Common myeloid progenitor, CD34-positive (primary cell): ENCODE data around the gene CYTH1.
A peak's percentile ranks its signal among the peaks of the same experiment; 100 is the strongest.

Experiments
- CTCF ChIA-PET: fragments of 350-600 bp; sonication (Branson Sonifier 250); formaldehyde crosslinking; loops from one replicate; lab custom pipeline; 2021; ENCODE audit warnings: antibody characterized with exemption; lab: Charles Lee
- POLR2A ChIA-PET: fragments of 350-600 bp; sonication (Branson Sonifier 250); formaldehyde crosslinking; loops from one replicate; lab custom pipeline; 2021; ENCODE audit warnings: antibody characterized with exemption; lab: Charles Lee
- DNase-seq, 3 donors: peaks; one replicate each; pipeline versions ENCODE4 v3.0.0 to v3.0.0-alpha.2; 2013
- H3K27ac ChIP-seq, 2 experiments: 1 replicate in 1 of 2; 2 replicates in 1 of 2; pipeline ENCODE4 v1.7.0; 2013; ENCODE audit warnings: inconsistent platforms in 2 of 2, low read length in 2 of 2, mild to moderate bottlenecking in 2 of 2, low read depth in 1 of 2, moderate library complexity in 1 of 2; ENCODE audit not compliant: severe bottlenecking in 2 of 2, insufficient read depth in 1 of 2, poor library complexity in 1 of 2
- H3K27me3 ChIP-seq, 5 experiments: replicated peaks in 2 of 5; 1 replicate in 3 of 5; 2 replicates in 2 of 5; pipeline versions ENCODE4 v1.6.1 to v1.7.0; 2013; ENCODE audit warnings: low read length in 4 of 5, mild to moderate bottlenecking in 2 of 5, moderate library complexity in 2 of 5, inconsistent platforms in 1 of 5; ENCODE audit not compliant: insufficient read depth in 5 of 5, control insufficient read depth in 4 of 5
- H3K36me3 ChIP-seq, 4 experiments: 1 replicate in 2 of 4; 2 replicates in 2 of 4; pipeline versions ENCODE4 v1.6.1 to v1.7.0; 2013; ENCODE audit warnings: low read length in 3 of 4, control low read depth in 1 of 4, mild to moderate bottlenecking in 1 of 4; ENCODE audit not compliant: control insufficient read depth in 4 of 4, insufficient read depth in 4 of 4
- H3K4me1 ChIP-seq, 4 experiments: 1 replicate in 3 of 4; 2 replicates in 1 of 4; pipeline versions ENCODE4 v1.6.1 to v1.7.1; 2013; ENCODE audit warnings: low read length in 3 of 4, mild to moderate bottlenecking in 3 of 4, control low read depth in 1 of 4, inconsistent platforms in 1 of 4, moderate library complexity in 1 of 4; ENCODE audit not compliant: control insufficient read depth in 4 of 4, insufficient read depth in 4 of 4; ENCODE audit errors: control extremely low read depth in 1 of 4
- H3K4me3 ChIP-seq, 7 experiments: 1 replicate in 4 of 7; 2 replicates in 3 of 7; pipeline versions ENCODE4 v1.5.1 to v1.7.0; 2013; ENCODE audit warnings: mild to moderate bottlenecking in 7 of 7, low read length in 6 of 7, moderate library complexity in 6 of 7, inconsistent platforms in 2 of 7, low read depth in 2 of 7, control low read depth in 1 of 7; ENCODE audit not compliant: insufficient read depth in 4 of 7, control insufficient read depth in 1 of 7; ENCODE audit errors: extremely low read depth in 1 of 7
- H3K9me3 ChIP-seq, 5 experiments: 1 replicate in 4 of 5; 2 replicates in 1 of 5; pipeline versions ENCODE4 v1.6.1 to v1.7.1; 2013; ENCODE audit warnings: low read length in 4 of 5, mild to moderate bottlenecking in 2 of 5, inconsistent platforms in 1 of 5, low read depth in 1 of 5, moderate library complexity in 1 of 5; ENCODE audit not compliant: control insufficient read depth in 4 of 5, insufficient read depth in 2 of 5; ENCODE audit errors: control extremely low read depth in 1 of 5
- WGBS: methylation state at CpG from one replicate; pipeline ENCODE4 v1.1.5; 2013; ENCODE audit not compliant: insufficient coverage; 5-methylcytosine and 5-hydroxymethylcytosine counted together

CYTH1 gene

GRCh38 chr17:78736526-78737079 lies 45.5 kb downstream of the CYTH1 start:
- Histone ChIP-seq H3K4me3 (peak overlapping the region; percentile 37 to 86 (median 78)), H3K36me3 (peaks cover 0 to 4% (median 0%) of the 10 kb centered on the region in 4 experiments), H3K27me3 (no peaks in the 10 kb centered on the region), H3K4me1 (peaks cover 32 to 74% (median 50%) of the 10 kb centered on the region in 4 experiments), H3K9me3 (no peaks in the 10 kb centered on the region), H3K27ac (peak overlapping the region; percentile 41 to 81)
- WGBS, result 0% methylated on average over 15 of the region's 15 CpGs
- peak; percentile 65 to 91 (median 84) for DNase-seq
- CTCF ChIA-PET, result interaction anchor here (1.0 to 5.5 kb wide), 6 partner anchors 10 to 28 kb away, joined by 3 to 32 read pairs (median 4); no protein-coding TSS in a partner anchor
- POLR2A ChIA-PET, result interaction anchor here (0.6 to 2.0 kb wide), 2 partner anchors 11 to 21 kb away, joined by 3 to 8 read pairs; no protein-coding TSS in a partner anchor

GRCh38 chr17:78735832-78736525 lies 46.1 kb downstream of the CYTH1 start:
- ChIA-PET CTCF (interaction anchor here (0.9 to 5.5 kb wide), 6 partner anchors 10 to 27 kb away, joined by 3 to 32 read pairs (median 4); no protein-coding TSS in a partner anchor), POLR2A (interaction anchor here (2.0 kb wide), 1 partner anchor 11 kb away, joined by 8 read pairs; no protein-coding TSS in a partner anchor)
- Histone ChIP-seq H3K27ac (peak overlapping the region; percentile 41 to 81), H3K36me3 (peaks cover 0 to 4% (median 0%) of the 10 kb centered on the region in 4 experiments), H3K27me3 (no peaks in the 10 kb centered on the region), H3K4me3 (peak overlapping the region in 6 of 7 experiments; percentile 74 to 86 (median 80)), H3K4me1 (peaks cover 30 to 71% (median 49%) of the 10 kb centered on the region in 4 experiments), H3K9me3 (no peaks in the 10 kb centered on the region)
- 0% methylated on average over 1 of the region's 6 CpGs for WGBS
- DNase-seq, result peak in 1 of 3 donors; percentile 48

DNA sequence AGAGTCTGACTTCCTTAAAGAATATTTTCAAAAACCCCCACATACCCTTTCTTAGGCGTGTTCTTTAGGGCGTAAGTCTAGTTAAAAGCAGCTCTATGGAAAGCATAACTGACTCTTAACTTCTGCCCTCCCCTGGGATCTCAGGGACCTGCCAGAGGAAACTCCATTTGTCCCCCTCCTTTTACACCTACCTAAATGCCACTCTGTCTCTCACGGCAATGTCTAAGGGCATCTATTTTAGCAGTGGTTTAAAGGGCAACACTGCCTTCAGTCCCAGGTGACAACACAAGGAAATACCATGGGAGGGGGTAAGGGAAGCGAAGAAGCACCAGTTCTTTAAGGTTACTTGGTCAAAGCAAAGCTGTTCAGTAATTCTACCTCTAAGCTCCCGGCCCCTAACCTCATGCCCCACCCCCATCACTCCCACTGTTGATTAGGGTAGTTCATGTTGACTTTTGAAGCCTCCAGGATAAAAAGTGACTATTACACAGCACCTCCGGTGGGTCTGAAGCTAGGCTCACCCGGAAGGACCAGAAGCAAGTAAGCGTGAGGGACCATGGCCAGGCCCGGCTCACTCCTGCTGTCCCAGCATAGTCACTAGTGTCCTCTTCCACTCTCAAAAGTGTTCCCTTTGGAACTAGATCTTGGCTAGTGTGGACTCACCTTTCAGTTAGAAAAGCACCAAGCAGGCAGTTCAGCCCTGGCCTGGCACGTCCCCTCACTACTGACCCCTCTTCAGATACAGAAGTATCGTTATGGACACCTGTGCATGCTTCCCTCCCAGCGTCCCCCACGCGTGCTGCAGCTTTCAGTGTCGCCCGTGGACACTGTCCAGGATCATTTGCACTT lies 47.1 kb downstream of the CYTH1 start:
- ChIA-PET POLR2A (interaction anchor here (0.7 to 2.0 kb wide), 2 partner anchors 10 to 15 kb away, joined by 5 to 8 read pairs; no protein-coding TSS in a partner anchor), CTCF (interaction anchor here (0.9 to 5.5 kb wide), 4 partner anchors 10 to 69 kb away, joined by 3 to 32 read pairs (median 5); no protein-coding TSS in a partner anchor)
- 85% methylated on average over 11 of the region's 16 CpGs for WGBS
- peak overlapping the region in 6 of 7 experiments; percentile 48 to 86 (median 79) for H3K4me3 ChIP-seq
- H3K36me3 ChIP-seq, result peaks cover 0 to 4% (median 0%) of the 10 kb centered on the region in 4 experiments
- H3K27me3 ChIP-seq, result no peaks in the 10 kb centered on the region
- no peak for DNase-seq
- peak overlapping the region in 1 of 2 experiments; percentile 81 for H3K27ac ChIP-seq
- peaks cover 25 to 62% (median 46%) of the 10 kb centered on the region in 4 experiments for H3K4me1 ChIP-seq
- H3K9me3 ChIP-seq, result no peaks in the 10 kb centered on the region

- Histone ChIP-seq H3K4me1 (peaks cover 23 to 51% (median 37%) of the 10 kb centered on the region in 4 experiments), H3K27ac (no peak overlapping the region), H3K36me3 (peaks cover 0 to 4% (median 1%) of the 10 kb centered on the region in 4 experiments), H3K27me3 (no peaks in the 10 kb centered on the region), H3K4me3 (no peak overlapping the region), H3K9me3 (no peaks in the 10 kb centered on the region)
- POLR2A ChIA-PET, result no interaction called here
- DNase-seq, result no peak
- CTCF ChIA-PET, result no interaction called here
- no CpG with 5 or more reads among the region's 1 CpG for WGBS
Observed at GRCh38 chr17:78732354-78732753, 49.7 kb downstream of the CYTH1 start.

DNA sequence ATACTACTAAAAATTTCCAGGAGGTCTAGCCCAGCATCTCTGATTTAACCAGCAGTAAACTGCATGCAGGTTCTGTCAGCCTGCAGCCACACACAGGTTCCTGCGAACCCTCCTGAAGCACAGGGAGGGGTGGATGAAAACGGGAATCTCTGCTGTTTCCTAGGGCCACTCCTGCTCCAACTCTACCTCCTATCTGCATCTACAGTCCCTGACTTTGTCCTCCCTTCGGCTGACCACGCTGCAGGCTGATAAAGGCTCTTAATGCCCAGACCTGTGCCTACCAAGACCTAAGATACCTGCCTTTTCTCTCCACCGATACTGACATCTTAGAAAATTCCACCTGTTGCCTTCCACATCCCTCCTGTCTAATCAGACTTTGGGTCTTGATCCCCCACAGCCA lies 50.2 kb downstream of the CYTH1 start:
- POLR2A ChIA-PET, result no interaction called here
- Histone ChIP-seq H3K27me3 (no peaks in the 10 kb centered on the region), H3K4me3 (no peak overlapping the region), H3K36me3 (peaks cover 0 to 4% (median 2%) of the 10 kb centered on the region in 4 experiments), H3K9me3 (no peaks in the 10 kb centered on the region), H3K4me1 (peaks cover 27 to 51% (median 35%) of the 10 kb centered on the region in 4 experiments), H3K27ac (no peak overlapping the region)
- CTCF ChIA-PET, result no interaction called here
- no peak for DNase-seq
- 83% methylated on average over 5 of the region's 5 CpGs for WGBS

DNA sequence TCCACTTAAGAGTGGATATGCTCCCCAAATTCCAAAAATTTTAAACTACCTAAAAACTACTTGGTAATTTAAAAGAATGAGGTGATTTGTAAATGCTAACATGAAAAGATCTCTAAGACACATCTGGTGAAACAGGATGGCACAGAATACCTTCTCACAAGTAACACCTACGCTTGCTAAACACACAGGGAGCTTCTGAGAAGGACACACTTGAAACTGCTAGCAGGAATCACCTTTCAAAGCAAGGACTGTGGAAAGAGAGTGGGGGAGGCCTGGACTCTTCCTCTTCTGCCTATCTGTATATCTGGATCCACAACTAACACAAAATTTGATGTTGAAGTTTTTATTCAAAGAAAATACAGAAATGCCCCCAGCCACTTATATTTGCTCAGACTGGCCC lies 52.4 kb downstream of the CYTH1 start:
- Histone ChIP-seq H3K4me1 (peaks cover 30 to 52% (median 35%) of the 10 kb centered on the region in 4 experiments), H3K4me3 (no peak overlapping the region), H3K36me3 (peaks cover 0 to 4% (median 3%) of the 10 kb centered on the region in 4 experiments), H3K27ac (no peak overlapping the region), H3K9me3 (no peaks in the 10 kb centered on the region), H3K27me3 (no peaks in the 10 kb centered on the region)
- CTCF ChIA-PET, result interaction anchor here (1.4 to 2.1 kb wide), 3 partner anchors 9 to 15 kb away, joined by 3 to 5 read pairs (median 5); no protein-coding TSS in a partner anchor
- POLR2A ChIA-PET, result no interaction called here
- WGBS, result no CpG with 5 or more reads among the region's 1 CpG
- no peak for DNase-seq
